ENCODE measurements around the gene NCR3LG1.

NCR3LG1 gene

DNA sequence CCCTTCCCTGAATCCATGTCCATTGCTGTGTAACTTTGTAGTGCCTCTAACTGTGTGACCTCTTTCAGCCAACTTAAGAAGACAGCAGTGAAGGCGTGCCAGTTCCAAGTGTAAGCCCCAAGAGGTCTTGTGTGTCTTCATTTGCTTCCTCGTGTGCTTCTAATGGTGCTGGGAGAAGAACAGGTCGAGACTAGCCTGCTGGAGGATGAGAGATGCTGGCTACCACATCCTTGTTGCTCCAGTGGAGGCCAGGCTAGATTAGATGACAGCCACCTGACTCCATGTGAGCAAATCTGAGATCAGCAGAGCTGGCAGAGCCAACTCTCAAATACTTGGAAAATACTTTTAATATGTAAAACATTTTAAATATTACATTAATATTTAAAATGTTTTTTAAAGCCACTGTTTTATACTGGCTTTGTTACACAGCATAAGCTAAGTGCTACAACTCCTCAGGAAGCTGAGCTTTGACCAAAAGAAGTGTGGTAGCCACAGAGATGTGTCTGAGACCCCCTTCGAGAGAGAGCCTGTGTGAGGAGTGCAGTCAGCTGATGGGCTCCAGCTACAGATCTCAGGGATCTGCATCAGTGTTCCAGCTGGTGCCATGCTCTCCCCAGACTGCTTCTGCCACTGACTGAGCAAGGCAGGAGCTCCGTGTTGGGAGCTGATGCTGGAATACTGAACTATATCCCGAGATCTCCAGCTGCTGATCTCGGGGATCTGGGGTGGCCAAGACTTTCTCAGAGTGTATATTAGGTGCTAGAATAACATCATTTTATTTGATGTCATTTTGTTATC is 28.0 kb downstream of the NCR3LG1 start:
- DNase-seq (ENCODE audit: low read depth, low spot score) = no peak
- Histone ChIP-seq H3K36me3 (ENCODE audit: insufficient read depth, low read length) (0 out of 2 replicates have a peak, but pooled peaks cover 3% of the 10 kb centered on the region), H3K27ac (no peak overlapping the region), H3K4me3 (no peak overlapping the region), H3K9ac (ENCODE audit: insufficient read length) (no peak overlapping the region), H3K9me3 (ENCODE audit: low read depth, low read length) (no peaks in the 10 kb centered on the region)
- TF ChIP-seq FOXP2 (optimal IDR thresholded peaks at IDR 0.05; ENCODE audit: control extremely low read depth, extremely low read length, insufficient read depth) (no peak), EZH2 (IDR thresholded peaks at IDR 0.05) (no peak), POLR2AphosphoS5 (IDR thresholded peaks at IDR 0.05; ENCODE audit: borderline replicate concordance, low read depth, low read length) (no peak)

DNA sequence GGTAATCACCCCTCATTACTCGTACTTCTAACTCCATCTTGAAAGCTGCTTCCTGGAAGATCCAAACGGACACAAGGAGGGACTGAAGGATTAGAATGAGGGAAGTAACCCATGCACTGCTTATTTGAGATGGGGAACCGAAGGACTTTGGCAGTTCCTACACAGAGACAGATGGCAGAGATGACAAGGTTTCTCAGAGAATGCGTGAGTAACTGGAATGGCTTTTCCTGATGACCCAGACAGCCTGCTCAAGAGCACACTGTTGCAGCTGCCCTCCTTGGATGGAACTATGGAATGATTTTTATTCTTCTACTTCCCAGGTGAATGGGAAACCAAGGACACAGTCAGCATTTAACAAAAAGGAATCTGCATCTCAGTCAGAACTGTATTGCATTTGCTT is 29.6 kb downstream of the NCR3LG1 start:
- no peak for DNase-seq (ENCODE audit: low read depth, low spot score)

DNA sequence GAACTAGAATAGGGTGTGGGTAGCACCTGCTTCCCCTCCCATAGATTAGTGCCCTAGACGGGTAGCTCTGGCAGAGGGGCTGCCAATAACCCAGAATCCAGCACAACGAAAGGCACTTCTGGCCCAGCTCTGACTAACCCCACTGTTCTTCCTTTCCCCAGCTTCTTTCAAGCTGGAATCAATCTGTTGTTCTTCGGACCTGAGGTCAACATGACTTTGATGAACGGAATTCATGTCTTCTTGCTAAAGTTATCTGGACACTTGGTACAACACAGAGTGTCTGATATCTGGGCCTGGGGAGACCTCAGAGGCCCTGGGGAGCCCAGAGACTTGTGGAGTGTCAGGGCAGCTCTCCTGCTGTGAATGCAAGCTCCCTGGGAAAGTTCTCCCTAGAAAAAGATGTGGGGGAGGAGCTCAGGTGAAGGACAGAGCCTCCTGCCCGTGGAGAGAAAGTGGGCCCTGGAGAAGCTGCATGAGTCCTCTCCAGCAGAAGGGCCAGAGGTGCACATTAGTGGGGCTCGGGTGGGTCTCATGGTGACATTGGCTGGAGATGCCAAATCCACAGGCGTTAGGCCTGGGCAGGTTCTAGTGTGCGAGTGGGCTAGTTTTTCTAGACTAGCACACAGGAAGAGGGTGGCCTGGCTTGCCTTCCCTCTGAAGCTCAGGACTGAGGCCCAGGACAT is 30.6 kb downstream of the NCR3LG1 start:
- TF ChIP-seq POLR2AphosphoS5 (IDR thresholded peaks at IDR 0.05; ENCODE audit: borderline replicate concordance, low read depth, low read length) (no peak), FOXP2 (optimal IDR thresholded peaks at IDR 0.05; ENCODE audit: control extremely low read depth, extremely low read length, insufficient read depth) (no peak), EZH2 (IDR thresholded peaks at IDR 0.05) (no peak)
- Histone ChIP-seq H3K36me3 (ENCODE audit: insufficient read depth, low read length) (0 out of 2 replicates have a peak, but pooled peaks cover 3% of the 10 kb centered on the region), H3K4me3 (no peak overlapping the region), H3K27ac (no peak overlapping the region), H3K9me3 (ENCODE audit: low read depth, low read length) (no peaks in the 10 kb centered on the region), H3K9ac (ENCODE audit: insufficient read length) (no peak overlapping the region)
- no peak for DNase-seq (ENCODE audit: low read depth, low spot score)

More for the DNA sequence above, 29.6 kb downstream of the NCR3LG1 start:
- Histone ChIP-seq H3K9ac (ENCODE audit: insufficient read length) (no peak overlapping the region), H3K27ac (no peak overlapping the region), H3K36me3 (ENCODE audit: insufficient read depth, low read length) (0 out of 2 replicates have a peak, but pooled peaks cover 3% of the 10 kb centered on the region), H3K4me3 (no peak overlapping the region), H3K9me3 (ENCODE audit: low read depth, low read length) (no peaks in the 10 kb centered on the region)
- no peak for TF ChIP-seq POLR2AphosphoS5 (IDR thresholded peaks at IDR 0.05; ENCODE audit: borderline replicate concordance, low read depth, low read length)
- no peak for TF ChIP-seq FOXP2 (optimal IDR thresholded peaks at IDR 0.05; ENCODE audit: control extremely low read depth, extremely low read length, insufficient read depth)
- TF ChIP-seq EZH2 (IDR thresholded peaks at IDR 0.05) = no peak

DNA sequence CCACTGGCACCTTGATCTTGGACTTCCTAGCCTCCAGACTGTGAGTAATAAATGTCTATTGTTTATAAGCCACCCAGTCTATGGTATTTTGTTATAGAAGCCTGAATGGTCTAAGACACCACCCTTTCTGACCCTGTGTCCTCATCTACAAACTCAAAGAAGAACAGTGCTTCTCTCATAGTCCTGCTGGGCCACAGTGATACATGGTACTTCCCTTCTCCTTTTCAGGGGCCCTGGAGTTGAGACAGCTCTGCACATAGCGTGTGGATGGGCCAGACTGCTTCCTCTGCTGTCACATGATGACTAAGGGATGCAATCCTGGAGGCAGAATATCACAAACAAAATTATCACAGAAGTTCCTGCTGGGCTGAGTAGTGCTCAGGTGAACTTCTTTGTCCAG is 31.9 kb downstream of the NCR3LG1 start:
- Histone ChIP-seq H3K27ac (no peak overlapping the region), H3K9me3 (ENCODE audit: low read depth, low read length) (no peaks in the 10 kb centered on the region), H3K4me3 (no peak overlapping the region), H3K36me3 (ENCODE audit: insufficient read depth, low read length) (0 out of 2 replicates have a peak, but pooled peaks cover 2% of the 10 kb centered on the region), H3K9ac (ENCODE audit: insufficient read length) (no peak overlapping the region)
- no peak for DNase-seq (ENCODE audit: low read depth, low spot score)
- no peak for TF ChIP-seq EZH2 (IDR thresholded peaks at IDR 0.05)
- TF ChIP-seq POLR2AphosphoS5 (IDR thresholded peaks at IDR 0.05; ENCODE audit: borderline replicate concordance, low read depth, low read length) = no peak
- no peak for TF ChIP-seq FOXP2 (optimal IDR thresholded peaks at IDR 0.05; ENCODE audit: control extremely low read depth, extremely low read length, insufficient read depth)

DNA sequence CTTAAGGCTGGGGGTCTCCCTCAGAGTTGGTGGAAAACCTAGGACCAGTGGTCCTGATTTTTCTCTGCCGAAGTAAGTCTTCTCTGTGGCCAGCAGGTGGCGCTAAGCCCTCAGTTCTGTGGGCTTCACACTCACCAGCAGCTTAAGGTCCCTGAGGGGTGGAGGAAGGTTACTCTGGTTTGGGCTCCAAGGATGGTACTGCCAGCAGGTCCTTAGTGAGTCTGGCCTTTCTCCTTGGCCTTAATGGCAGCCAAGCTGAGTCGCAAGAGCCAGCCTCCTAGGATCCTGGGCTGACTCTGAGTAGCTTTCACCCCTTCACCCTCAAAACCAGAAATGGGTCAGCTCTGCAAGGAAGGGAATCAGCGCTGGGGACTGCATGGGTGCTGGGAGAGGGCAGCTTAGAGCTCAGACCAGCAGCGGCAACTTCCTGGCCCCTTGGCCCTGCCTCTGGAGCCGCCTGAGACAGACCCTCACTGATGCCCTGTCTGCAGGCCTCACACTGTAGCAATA is 32.5 kb downstream of the NCR3LG1 start:
- no peaks in the 10 kb centered on the region for H3K36me3 ChIP-seq (ENCODE audit: insufficient read depth, low read length)
- TF ChIP-seq EZH2 (IDR thresholded peaks at IDR 0.05) (no peak), POLR2AphosphoS5 (IDR thresholded peaks at IDR 0.05; ENCODE audit: borderline replicate concordance, low read depth, low read length) (no peak), FOXP2 (optimal IDR thresholded peaks at IDR 0.05; ENCODE audit: control extremely low read depth, extremely low read length, insufficient read depth) (no peak)
- no peaks in the 10 kb centered on the region for H3K9me3 ChIP-seq (ENCODE audit: low read depth, low read length)
- DNase-seq (ENCODE audit: low read depth, low spot score) = peak; percentile 37
- H3K27ac ChIP-seq = no peak overlapping the region
- H3K9ac ChIP-seq (ENCODE audit: insufficient read length) = no peak overlapping the region
- no peak overlapping the region for H3K4me3 ChIP-seq

DNA sequence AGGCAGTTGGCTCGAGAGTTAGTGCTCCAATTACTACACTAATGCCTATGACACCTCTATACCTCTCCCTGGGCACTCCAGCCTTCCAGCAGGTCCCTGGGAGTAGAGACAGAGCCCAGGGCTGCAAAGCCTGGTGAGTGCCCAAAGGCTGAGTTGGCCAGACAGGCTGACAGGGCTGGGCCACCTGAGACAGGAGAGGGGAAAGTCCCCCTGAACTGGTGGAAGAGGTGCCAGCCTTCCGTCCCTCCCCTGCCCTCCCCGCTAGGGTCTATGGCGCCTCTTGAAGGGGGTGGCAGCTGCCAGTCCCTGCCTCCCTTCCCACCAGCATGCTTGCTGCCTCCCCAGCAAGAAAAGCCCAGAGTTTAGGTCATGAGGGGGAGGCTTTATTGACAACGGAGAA is 33.9 kb downstream of the NCR3LG1 start:
- no peak for TF ChIP-seq FOXP2 (optimal IDR thresholded peaks at IDR 0.05; ENCODE audit: control extremely low read depth, extremely low read length, insufficient read depth)
- TF ChIP-seq POLR2AphosphoS5 (IDR thresholded peaks at IDR 0.05; ENCODE audit: borderline replicate concordance, low read depth, low read length) = no peak
- TF ChIP-seq EZH2 (IDR thresholded peaks at IDR 0.05) = no peak
- no peak for DNase-seq (ENCODE audit: low read depth, low spot score)
- no peak overlapping the region for H3K9ac ChIP-seq (ENCODE audit: insufficient read length)
- no peak overlapping the region for H3K27ac ChIP-seq
- no peaks in the 10 kb centered on the region for H3K36me3 ChIP-seq (ENCODE audit: insufficient read depth, low read length)
- no peak overlapping the region for H3K4me3 ChIP-seq
- H3K9me3 ChIP-seq (ENCODE audit: low read depth, low read length) = no peaks in the 10 kb centered on the region

DNA sequence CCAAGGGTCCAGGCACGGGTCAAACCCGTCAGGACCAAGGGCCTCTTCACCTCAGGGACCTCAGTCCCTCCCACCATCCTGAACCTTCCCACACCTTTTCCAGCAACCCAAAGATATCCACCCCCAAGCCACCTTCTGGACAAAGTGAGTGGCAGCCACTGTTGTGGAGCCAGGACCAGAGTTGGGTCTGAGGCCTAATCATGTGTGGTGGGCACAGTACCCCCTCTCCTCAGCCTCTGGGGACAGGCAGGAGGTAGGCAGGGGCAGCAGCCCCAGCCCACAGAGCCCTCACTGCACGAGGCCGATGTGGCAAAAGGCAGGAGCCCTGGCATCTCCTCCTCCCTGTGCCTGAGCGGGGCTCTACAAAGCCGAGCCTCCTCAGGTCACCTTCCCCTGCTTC is 34.3 kb downstream of the NCR3LG1 start:
- no peak overlapping the region for H3K9ac ChIP-seq (ENCODE audit: insufficient read length)
- TF ChIP-seq POLR2AphosphoS5 (IDR thresholded peaks at IDR 0.05; ENCODE audit: borderline replicate concordance, low read depth, low read length) (no peak), EZH2 (IDR thresholded peaks at IDR 0.05) (no peak), FOXP2 (optimal IDR thresholded peaks at IDR 0.05; ENCODE audit: control extremely low read depth, extremely low read length, insufficient read depth) (no peak)
- H3K27ac ChIP-seq = no peak overlapping the region
- no peak overlapping the region for H3K4me3 ChIP-seq
- no peaks in the 10 kb centered on the region for H3K9me3 ChIP-seq (ENCODE audit: low read depth, low read length)
- H3K36me3 ChIP-seq (ENCODE audit: insufficient read depth, low read length) = no peaks in the 10 kb centered on the region
- no peak for DNase-seq (ENCODE audit: low read depth, low spot score)

DNA sequence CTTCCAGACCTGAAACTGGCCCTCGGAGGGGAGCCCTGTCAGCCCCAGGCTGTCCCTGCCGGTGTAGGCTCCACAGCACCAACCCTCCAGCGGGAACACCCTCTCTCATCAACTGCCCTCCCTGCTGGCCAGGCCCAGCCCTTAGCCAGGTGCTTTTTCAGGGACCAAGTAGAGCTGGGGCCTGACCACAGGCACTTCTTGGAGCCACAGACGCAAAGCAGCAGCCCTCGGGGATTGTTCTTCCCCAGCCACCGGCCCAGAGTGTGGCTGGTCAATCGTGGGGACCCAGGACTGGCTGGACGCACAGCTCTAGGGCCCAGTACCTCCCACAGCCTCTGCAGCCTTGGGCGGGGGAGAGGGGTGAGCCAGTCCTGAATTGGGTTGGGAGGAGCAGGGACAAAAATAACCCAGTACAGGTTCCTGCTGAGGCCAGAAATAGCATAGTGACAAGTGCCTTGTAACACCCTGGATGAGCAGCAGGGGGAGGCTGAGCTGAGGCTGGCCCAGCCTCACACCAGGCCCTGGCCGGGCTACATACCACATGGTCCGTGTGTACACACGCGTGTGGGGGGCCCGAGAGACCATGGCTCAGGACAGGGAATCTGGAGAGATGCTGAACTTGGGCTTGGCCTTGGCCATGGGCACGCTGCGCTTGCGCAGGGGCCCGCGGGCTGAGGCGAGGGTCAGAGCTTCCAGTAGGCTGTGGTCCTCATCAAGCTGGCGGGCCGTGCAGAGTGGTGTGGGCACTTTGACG is 34.9 kb downstream of the NCR3LG1 start:
- TF ChIP-seq POLR2AphosphoS5 (IDR thresholded peaks at IDR 0.05; ENCODE audit: borderline replicate concordance, low read depth, low read length) = no peak
- TF ChIP-seq EZH2 (IDR thresholded peaks at IDR 0.05) = no peak
- no peak for TF ChIP-seq FOXP2 (optimal IDR thresholded peaks at IDR 0.05; ENCODE audit: control extremely low read depth, extremely low read length, insufficient read depth)
- no peak for DNase-seq (ENCODE audit: low read depth, low spot score)
- H3K4me3 ChIP-seq = no peak overlapping the region

More for the DNA sequence above, 34.9 kb downstream of the NCR3LG1 start:
- H3K27ac ChIP-seq = no peak overlapping the region
- no peaks in the 10 kb centered on the region for H3K36me3 ChIP-seq (ENCODE audit: insufficient read depth, low read length)
- no peak overlapping the region for H3K9ac ChIP-seq (ENCODE audit: insufficient read length)
- no peaks in the 10 kb centered on the region for H3K9me3 ChIP-seq (ENCODE audit: low read depth, low read length)

Measured in SK-N-MC (cell line).